GM12878 (cell line): Measurements from ENCODE around the gene WASF2. TPM values are rescaled to one million over a fixed set of nuclear protein-coding genes. Genes with fewer than 3 reads are reported as not detected.

Experiments used
- ASH2L ChIP-seq: fragments of 300-600, 200-600 bp; sonication (generic); IDR thresholded peaks from 2 replicates; pipeline ENCODE4 v1.6.1; 2017; ENCODE audit warnings: low read depth, mild to moderate bottlenecking, borderline replicate concordance
- BMI1 ChIP-seq: fragments of 450-650 bp; IDR thresholded peaks from 2 replicates; pipeline ENCODE4 v1.6.1; 2016; ENCODE audit warnings: mild to moderate bottlenecking, moderate library complexity, borderline replicate concordance
- CREB1 ChIP-seq: IDR thresholded peaks from 2 replicates; pipeline ENCODE4 v1.6.1; 2012; ENCODE audit warnings: low read depth, mild to moderate bottlenecking, inconsistent platforms
- CREM ChIP-seq: IDR thresholded peaks from 2 replicates; pipeline ENCODE4 v1.6.1; 2014; ENCODE audit warnings: antibody characterized with exemption, low read depth
- EED ChIP-seq: sonication (generic); IDR thresholded peaks from 2 replicates; pipeline ENCODE4 v1.6.1; 2016; ENCODE audit warnings: antibody characterized with exemption, low read depth
- EGR1 ChIP-seq, 2 experiments: IDR thresholded peaks; 1 replicate in 1 of 2; 2 replicates in 1 of 2; pipeline ENCODE4 v1.6.1; 2011 to 2012; ENCODE audit warnings: low read depth in 2 of 2, low read length in 2 of 2, borderline replicate concordance in 1 of 2, mild to moderate bottlenecking in 1 of 2, moderate library complexity in 1 of 2
- EP300 ChIP-seq, 2 experiments: fragments of 150-350 bp in 1 of 2; IDR thresholded peaks; 2 replicates each; pipeline ENCODE4 v1.6.1; 2011 to 2012; ENCODE audit warnings: low read depth in 2 of 2, low read length in 2 of 2, borderline replicate concordance in 1 of 2, improper control_type of control experiment in 1 of 2, inconsistent platforms in 1 of 2; ENCODE audit not compliant: control insufficient read depth in 1 of 2
- ESRRA ChIP-seq: IDR thresholded peaks from 2 replicates; pipeline ENCODE4 v1.6.1; 2012; ENCODE audit warnings: mild to moderate bottlenecking, low read length, improper control_type of control experiment
- FOXK2 ChIP-seq: fragments of 450-650 bp; IDR thresholded peaks from 2 replicates; pipeline ENCODE4 v1.6.1; 2017; ENCODE audit warnings: mild to moderate bottlenecking, moderate library complexity
- GATAD2B ChIP-seq: fragments of 450-650 bp; conservative IDR thresholded peaks from 2 replicates; pipeline ENCODE4 v1.6.1; 2017; ENCODE audit warnings: low read depth, mild to moderate bottlenecking, moderate library complexity
- HDAC6 ChIP-seq: fragments of 200-600 bp; sonication (generic); IDR thresholded peaks from one replicate; pipeline ENCODE4 v1.8.0; 2017; ENCODE audit warnings: antibody characterized with exemption; ENCODE audit not compliant: unreplicated experiment
- JUNB ChIP-seq: IDR thresholded peaks from 2 replicates; pipeline ENCODE4 v1.6.1; 2016; ENCODE audit warnings: antibody characterized with exemption, mild to moderate bottlenecking
- LARP7 ChIP-seq: fragments of 450-650 bp; IDR thresholded peaks from 2 replicates; pipeline ENCODE4 v1.6.1; 2017; ENCODE audit warnings: mild to moderate bottlenecking
- MEF2A ChIP-seq: IDR thresholded peaks from 2 replicates; pipeline ENCODE4 v1.6.1; 2011; ENCODE audit warnings: low read depth, mild to moderate bottlenecking, low read length, moderate library complexity; ENCODE audit not compliant: insufficient read depth
- MYC ChIP-seq: IDR thresholded peaks from 2 replicates; pipeline ENCODE4 v1.6.1; 2011; ENCODE audit warnings: mild to moderate bottlenecking, low read length, moderate library complexity, inconsistent platforms; ENCODE audit not compliant: insufficient read depth, insufficient replicate concordance, insufficient read length, severe bottlenecking
- NFYA ChIP-seq: IDR thresholded peaks from 2 replicates; pipeline ENCODE4 v1.6.1; 2011; ENCODE audit warnings: low read depth, mild to moderate bottlenecking, low read length, improper control_type of control experiment, borderline replicate concordance
- NFYB ChIP-seq: IDR thresholded peaks from 2 replicates; pipeline ENCODE4 v1.6.1; 2011; ENCODE audit warnings: low read depth, mild to moderate bottlenecking, low read length, improper control_type of control experiment, moderate library complexity; ENCODE audit not compliant: insufficient read depth
- NKRF ChIP-seq: fragments of 450-650 bp; conservative IDR thresholded peaks from 2 replicates; pipeline ENCODE4 v1.6.1; 2017; ENCODE audit warnings: mild to moderate bottlenecking, moderate library complexity
- NR2C1 ChIP-seq: fragments of 450-650 bp; IDR thresholded peaks from 2 replicates; pipeline ENCODE4 v1.6.1; 2017; ENCODE audit warnings: antibody characterized with exemption, mild to moderate bottlenecking, moderate library complexity
- RUNX3 ChIP-seq: IDR thresholded peaks from 2 replicates; pipeline ENCODE4 v1.6.1; 2012; ENCODE audit warnings: low read length, inconsistent platforms
- SIX5 ChIP-seq: IDR thresholded peaks from 2 replicates; pipeline ENCODE4 v1.6.1; 2011; ENCODE audit warnings: mild to moderate bottlenecking, low read depth, low read length, moderate library complexity; ENCODE audit not compliant: severe bottlenecking
- SMAD1 ChIP-seq: fragments of 450-650 bp; IDR thresholded peaks from 2 replicates; pipeline ENCODE4 v1.6.1; 2018; ENCODE audit warnings: mild to moderate bottlenecking, low read depth; ENCODE audit not compliant: partially characterized antibody
- STAT1 ChIP-seq: fragments of 450-650 bp; conservative IDR thresholded peaks from 2 replicates; pipeline ENCODE4 v1.6.1; 2014; ENCODE audit warnings: antibody characterized with exemption, mild to moderate bottlenecking
- SUPT20H ChIP-seq: IDR thresholded peaks from 2 replicates; pipeline ENCODE4 v1.6.1; 2011; ENCODE audit warnings: low read depth, mild to moderate bottlenecking, low read length, moderate library complexity, borderline replicate concordance; ENCODE audit not compliant: control insufficient read depth
- TCF12 ChIP-seq: IDR thresholded peaks from 2 replicates; pipeline ENCODE4 v1.6.1; 2011; ENCODE audit warnings: low read depth, mild to moderate bottlenecking, low read length
- WRNIP1 ChIP-seq: IDR thresholded peaks from 2 replicates; pipeline ENCODE4 v1.6.1; 2011; ENCODE audit warnings: low read depth, low read length, improper control_type of control experiment, borderline replicate concordance
- ZBTB11 ChIP-seq: fragments of 450-650 bp; formaldehyde crosslinking; IDR thresholded peaks from 2 replicates; pipeline ENCODE4 v1.5.0; 2022; ENCODE audit warnings: mild to moderate bottlenecking, missing genetic modification characterization
- ZNF622 ChIP-seq: fragments of 450-650 bp; IDR thresholded peaks from 2 replicates; pipeline ENCODE4 v1.6.1; 2017; ENCODE audit warnings: mild to moderate bottlenecking, inconsistent platforms
- polyA plus RNA-seq, 11 experiments: library from polyadenylated mRNA; depleted of rRNA in 4 of 11; unstranded in 6 of 11; stranded (reverse) in 5 of 11; fragments of >200 nt; fragmentation: Nextera tagmentation in 4 of 11; fragmentation: Illumina TruSeq in 1 of 11; extraction: Ambion mirVana in 4 of 11; extraction: Trizol in 1 of 11; gene quantifications; 1 replicate in 1 of 11; 2 replicates in 10 of 11; pipeline versions ENCODE4 v1.2.1 to v1.2.3, GENCODE V29; 2011 to 2016; ENCODE audit warnings: inconsistent platforms in 2 of 11, missing spikeins in 2 of 11, low read depth in 1 of 11
- total RNA-seq, 4 experiments: library from RNA; depleted of rRNA in 3 of 4; stranded (reverse); fragments of >200 nt in 3 of 4; fragmentation: Illumina TruSeq in 1 of 4; extraction: Trizol in 1 of 4; gene quantifications; 2 replicates each; pipeline versions ENCODE4 v1.2.1 to v1.2.3, GENCODE V29; 2013 to 2021

WASF2 gene
- total and polyA plus RNA-seq, 10 of the 15 experiments (the other 5 are each of a cell fraction or from before 2014, with no cell fraction given) = 7.0 to 111 (median 37.1) TPM

DNA sequence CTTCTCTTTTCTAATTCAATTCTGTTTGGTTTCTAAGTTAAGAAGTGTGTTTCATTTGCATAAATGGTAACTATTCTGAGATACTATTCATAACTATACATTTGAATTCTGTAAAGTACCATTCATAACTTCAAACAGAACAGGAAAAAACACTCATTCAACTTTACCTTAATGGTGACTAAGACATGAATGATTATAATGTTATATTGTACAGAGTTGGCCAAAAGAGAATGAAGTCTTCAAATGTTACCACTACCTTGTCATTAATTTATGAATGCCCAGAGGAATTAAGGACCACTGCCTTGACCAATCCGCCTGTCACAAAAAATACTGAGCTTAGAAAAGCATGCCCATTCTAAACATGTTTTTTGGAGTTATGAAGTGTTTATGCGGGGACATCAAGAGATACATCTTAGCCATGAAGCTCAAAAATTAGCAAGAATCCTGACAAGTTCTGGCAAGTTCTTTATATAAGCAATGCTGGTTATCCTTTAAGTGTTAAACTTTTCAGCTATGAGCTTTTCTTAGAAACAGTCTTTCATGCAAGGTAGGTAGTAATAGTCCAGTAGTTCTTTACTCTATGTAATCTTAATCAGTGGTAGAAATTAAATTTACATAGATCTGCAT, 7.9 kb downstream of the WASF2 start (continued):
- TF ChIP-seq NKRF (no peak), NFYB (no peak), TCF12 (no peak), LARP7 (no peak), JUNB (peak; percentile 51), ASH2L (no peak), NR2C1 (no peak), ZBTB11 (CRISPR knock-in tag) (no peak), BMI1 (no peak), GATAD2B (no peak), MYC (no peak), ESRRA (no peak), SUPT20H (no peak), NFYA (no peak), SMAD1 (no peak), WRNIP1 (no peak), EGR1 (IDR thresholded peaks at IDR 0.05; ENCODE audit: borderline replicate concordance in 1 of 2, low read depth in 2 of 2, low read length in 2 of 2) (no peak), STAT1 (no peak), EP300 (IDR thresholded peaks at IDR 0.05; ENCODE audit: borderline replicate concordance in 1 of 2, control insufficient read depth in 1 of 2, low read depth in 2 of 2, low read length in 2 of 2) (0 out of 4 replicates have a peak, but pooled peaks of 1 of the 2 experiments have one; percentile 10), EED (no peak), FOXK2 (no peak), RUNX3 (peak; percentile 14; the same call in 1 of the 2 replicates), HDAC6 (no peak), MEF2A (peak; percentile 50; the same call in 1 of the 2 replicates), CREB1 (no peak), SIX5 (no peak), ZNF622 (no peak), CREM (no peak)
